HuH-7 (cell line): ENCODE results near the gene LAMB4.
"Not testable (repeated sequence)": the region's sequence is repeated elsewhere in the genome, so short reads cannot be mapped to it uniquely, and the experiment has no call there.

Source experiments
- DNase-seq: peaks from one replicate; pipeline ENCODE4 v3.0.0; 2011; ENCODE audit warnings: low spot score

The LAMB4 gene

GRCh38 chr7:108044345-108044744 lies 85.8 kb downstream of the LAMB4 start:
- DNase-seq: no peak

GRCh38 chr7:108038986-108039385 lies 91.2 kb downstream of the LAMB4 start:
- DNase-seq: no peak

GRCh38 chr7:108037741-108038140 lies 92.4 kb downstream of the LAMB4 start:
- DNase-seq: no peak

GRCh38 chr7:108037140-108037539 lies 93.0 kb downstream of the LAMB4 start:
- DNase-seq: no peak

- DNase-seq: peak; percentile 37
Observed at GRCh38 chr7:108034586-108034985, 95.6 kb downstream of the LAMB4 start.

GRCh38 chr7:108033776-108034497 lies 96.2 kb downstream of the LAMB4 start:
- no peak for DNase-seq

GRCh38 chr7:108033309-108033708 lies 96.9 kb downstream of the LAMB4 start:
- not testable (repeated sequence) for DNase-seq

- DNase-seq: no peak
Observed at GRCh38 chr7:108030516-108030915, 99.6 kb downstream of the LAMB4 start.

- DNase-seq: no peak
Observed at GRCh38 chr7:108029034-108029433, 101.1 kb downstream of the LAMB4 start.

GRCh38 chr7:108028111-108028510 lies 102.0 kb downstream of the LAMB4 start:
- DNase-seq: peak; percentile 42

- no peak for DNase-seq
Observed at GRCh38 chr7:108027239-108027638, 102.9 kb downstream of the LAMB4 start.

- DNase-seq: no peak
Observed at GRCh38 chr7:108026647-108027046, 103.5 kb downstream of the LAMB4 start.

- no peak for DNase-seq
Observed at GRCh38 chr7:108026116-108026515, 104.0 kb downstream of the LAMB4 start.

GRCh38 chr7:108024538-108024937 lies 105.6 kb downstream of the LAMB4 start:
- no peak for DNase-seq

GRCh38 chr7:108020585-108020984 lies 109.6 kb downstream of the LAMB4 start:
- no peak for DNase-seq

GRCh38 chr7:108018668-108019067 lies 111.5 kb downstream of the LAMB4 start:
- DNase-seq: no peak

- DNase-seq: no peak
Observed at GRCh38 chr7:108017776-108018151, 112.4 kb downstream of the LAMB4 start.

- no peak for DNase-seq
Observed at GRCh38 chr7:108016841-108017775, 113.1 kb downstream of the LAMB4 start.

- no peak for DNase-seq
Observed at GRCh38 chr7:108015740-108016139, 114.4 kb downstream of the LAMB4 start.

GRCh38 chr7:108014747-108015682 lies 115.1 kb downstream of the LAMB4 start:
- peak; percentile 36 for DNase-seq

- DNase-seq: no peak
Observed at GRCh38 chr7:108014215-108014614, 115.9 kb downstream of the LAMB4 start.
